ENCODE data around the gene SNCAIP.

SNCAIP gene

GRCh38 chr5:122430319-122430586 lies 118.2 kb downstream of the SNCAIP start:
- DNase-seq = no peak

DNA sequence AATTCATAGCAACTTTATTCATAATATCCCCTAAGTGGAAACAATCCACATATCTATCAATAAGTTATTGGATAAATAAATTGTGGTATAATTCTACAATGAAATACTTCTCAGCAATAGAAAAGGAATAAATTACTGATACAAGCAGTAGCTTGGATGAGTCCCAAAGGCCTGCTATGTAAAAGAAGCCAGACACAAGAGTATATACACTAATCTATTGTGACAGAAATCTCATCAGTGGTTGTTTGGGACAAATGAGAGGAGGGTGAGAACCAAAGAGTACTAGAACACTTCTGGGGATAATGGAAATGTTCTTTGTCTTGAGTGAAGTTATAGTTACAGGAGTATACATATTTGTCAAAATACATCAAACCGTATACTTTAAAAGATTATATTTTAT lies 119.3 kb downstream of the SNCAIP start:
- DNase-seq = no peak

DNA sequence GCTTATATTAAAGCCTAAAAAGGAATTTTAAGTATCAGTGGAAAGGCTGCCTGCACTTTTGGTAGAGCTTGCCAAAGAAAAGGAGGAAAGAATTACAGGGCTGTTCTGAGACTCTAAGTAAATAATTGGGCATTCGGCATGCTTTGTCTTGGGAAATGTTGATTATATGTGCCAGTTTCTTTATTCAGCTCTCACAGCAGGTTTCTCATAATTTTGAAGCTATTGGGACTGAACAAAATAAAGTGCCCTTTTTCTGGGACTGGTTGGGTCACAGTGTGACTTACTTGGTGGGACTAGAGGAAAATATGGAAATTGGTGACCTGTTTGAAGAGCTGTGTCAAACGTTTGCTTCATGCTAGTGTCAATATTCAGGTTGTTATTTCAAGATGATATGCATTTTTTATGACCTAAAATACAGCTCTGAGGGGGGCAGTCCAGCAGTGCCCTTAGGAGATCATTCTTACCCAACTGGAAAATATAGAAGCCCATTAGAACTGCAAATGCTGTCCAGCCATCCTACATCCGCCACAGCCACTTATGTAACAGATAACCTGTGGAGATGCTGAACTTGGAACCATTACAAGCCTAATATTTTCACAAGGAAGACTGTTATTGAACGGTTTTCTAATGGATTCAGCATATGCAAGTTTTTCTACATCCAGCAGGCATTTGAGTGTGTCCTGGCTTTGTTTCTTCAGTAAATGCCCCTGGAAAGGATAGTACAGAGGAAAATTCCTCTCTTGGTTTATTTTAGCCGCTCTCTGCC lies 122.4 kb downstream of the SNCAIP start:
- no peak for DNase-seq

DNA sequence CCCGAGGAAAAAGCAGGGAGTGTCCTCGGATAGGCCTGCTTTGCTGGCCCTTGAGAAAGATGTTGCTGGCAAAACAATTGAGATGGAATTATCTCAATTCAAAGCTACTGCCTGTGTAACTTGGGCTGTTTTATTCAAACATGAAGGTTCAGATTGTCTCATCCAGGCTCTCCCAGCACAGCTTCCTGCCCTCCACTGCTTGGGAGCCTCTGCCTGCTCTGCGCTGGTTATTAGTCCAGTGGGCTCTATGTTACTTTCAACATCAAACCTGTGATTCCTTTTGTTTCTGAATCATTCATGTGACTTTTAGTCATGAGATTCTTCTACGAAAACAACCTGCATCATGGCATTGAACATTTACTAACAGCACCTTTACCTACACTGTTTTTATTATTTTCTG lies 123.2 kb downstream of the SNCAIP start:
- no peak for DNase-seq

GRCh38 chr5:122435761-122436160 lies 123.7 kb downstream of the SNCAIP start:
- DNase-seq = no peak

DNA sequence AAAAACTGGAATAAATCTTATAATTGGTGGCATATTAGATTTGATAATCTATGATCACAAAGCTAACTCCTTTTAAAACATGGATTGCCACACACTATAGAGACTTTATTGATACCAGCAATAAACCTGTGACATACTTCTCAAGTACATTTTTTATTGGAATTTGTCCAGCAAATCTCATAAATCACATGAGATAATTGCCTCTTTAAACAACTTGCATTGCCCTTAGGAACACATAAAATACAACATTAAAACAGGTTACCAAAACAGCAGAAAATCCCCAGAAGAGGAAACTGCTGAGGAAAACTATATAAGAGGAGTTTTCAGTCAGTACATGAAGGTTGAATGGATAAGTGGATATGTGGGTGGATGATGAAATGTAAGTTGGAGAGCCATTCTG lies 124.6 kb downstream of the SNCAIP start:
- no peak for DNase-seq

- no peak for DNase-seq
Observed at GRCh38 chr5:122439645-122440044, 127.6 kb downstream of the SNCAIP start.

DNA sequence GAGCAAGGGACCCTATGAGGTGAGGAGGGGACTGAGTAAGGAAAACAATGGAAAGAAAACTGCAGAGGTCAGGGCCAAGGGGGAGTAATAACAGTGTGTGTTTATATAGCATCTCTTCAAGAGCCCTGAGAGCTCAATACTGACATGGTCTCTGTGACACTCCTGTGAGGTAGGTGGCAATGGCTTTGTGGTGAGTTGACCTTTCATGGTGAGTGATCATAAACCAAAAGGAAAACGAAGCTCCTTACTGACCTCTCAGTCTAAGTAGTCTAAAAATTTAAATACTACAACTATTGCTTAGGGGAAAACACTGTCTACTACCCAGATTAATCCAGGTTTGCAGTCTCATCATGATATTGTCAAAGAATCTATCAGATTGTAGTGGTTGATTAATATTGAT lies 130.9 kb downstream of the SNCAIP start:
- DNase-seq = no peak

- no peak for DNase-seq
Observed at GRCh38 chr5:122444411-122444810, 132.4 kb downstream of the SNCAIP start.

- no peak for DNase-seq
Observed at GRCh38 chr5:122445070-122445469, 133.0 kb downstream of the SNCAIP start.

DNA sequence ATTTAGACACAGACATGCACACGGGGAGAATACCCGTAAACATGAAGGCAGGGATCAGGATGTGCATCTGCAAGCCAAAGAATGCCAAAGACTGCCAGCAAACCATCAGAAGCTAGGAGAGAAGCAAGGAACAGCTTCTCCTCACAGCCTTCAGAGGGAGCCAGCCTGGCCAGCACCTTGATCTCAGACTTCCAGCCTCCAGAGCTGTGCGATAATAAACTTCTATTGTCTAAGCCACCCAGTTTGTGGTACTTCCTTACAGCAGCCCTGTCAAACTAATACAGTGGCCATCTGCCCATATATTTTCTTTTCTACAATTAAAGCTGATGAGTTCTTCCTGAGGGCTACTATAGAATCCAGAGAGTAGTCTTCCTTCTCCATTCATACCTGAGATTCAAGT lies 135.0 kb downstream of the SNCAIP start:
- no peak for DNase-seq

DNA sequence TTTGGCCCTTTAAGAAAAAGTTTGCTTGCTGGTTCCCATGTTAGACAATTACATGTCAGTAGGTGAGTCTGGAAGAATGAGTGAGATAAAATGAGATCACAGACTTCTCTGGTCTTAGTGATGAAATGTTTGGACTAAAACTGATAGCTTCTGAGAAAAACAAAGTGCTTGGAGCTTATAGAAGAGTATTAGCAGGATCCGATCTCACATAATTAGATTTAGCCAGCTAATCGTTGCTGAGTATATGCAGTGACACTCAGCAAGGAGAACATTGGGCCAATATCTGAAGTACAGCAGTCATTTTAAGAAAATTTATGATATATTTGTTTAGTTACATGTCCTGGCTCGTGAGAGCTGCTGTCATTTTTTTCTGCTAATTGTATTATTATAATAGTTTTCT lies 135.8 kb downstream of the SNCAIP start:
- DNase-seq = no peak

GRCh38 chr5:122454541-122454940 lies 142.5 kb downstream of the SNCAIP start:
- DNase-seq = no peak

- DNase-seq = no peak
Observed at GRCh38 chr5:122455939-122456338, 143.9 kb downstream of the SNCAIP start.

DNA sequence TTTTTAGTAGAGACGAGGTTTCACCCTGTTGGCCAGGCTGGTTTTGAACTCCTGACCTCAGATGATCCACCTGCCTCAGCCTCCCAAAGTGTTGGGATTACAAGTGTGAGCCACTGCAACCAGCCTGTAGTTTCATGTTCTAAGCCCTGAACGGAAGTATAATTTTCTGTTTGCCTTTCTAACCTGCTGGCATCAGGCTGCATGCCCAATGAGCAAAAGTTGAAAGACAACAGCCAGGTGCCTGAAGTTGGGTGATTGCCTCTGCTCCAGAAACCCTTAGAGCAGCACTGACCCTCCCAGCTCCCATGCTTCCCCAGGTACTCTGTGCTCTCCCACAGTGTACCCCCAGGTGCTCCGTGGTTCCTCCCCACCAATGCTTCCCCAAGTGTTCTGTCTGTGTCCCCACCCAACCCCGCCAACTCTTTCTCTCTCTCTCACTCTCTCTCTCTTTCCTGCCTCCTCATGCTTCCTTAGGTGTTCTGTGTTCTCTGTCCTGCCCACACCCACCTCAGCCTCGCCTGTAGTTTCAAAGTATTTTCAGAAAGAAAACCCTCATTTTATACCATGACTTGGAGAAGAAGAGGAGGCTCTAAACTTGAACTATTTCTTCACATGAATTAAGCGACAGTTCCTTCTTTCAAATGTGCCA lies 145.3 kb downstream of the SNCAIP start:
- DNase-seq = no peak

GRCh38 chr5:122458278-122458872 lies 146.3 kb downstream of the SNCAIP start:
- DNase-seq = no peak

GRCh38 chr5:122462486-122462885 lies 150.4 kb downstream of the SNCAIP start:
- DNase-seq = no peak

DNA sequence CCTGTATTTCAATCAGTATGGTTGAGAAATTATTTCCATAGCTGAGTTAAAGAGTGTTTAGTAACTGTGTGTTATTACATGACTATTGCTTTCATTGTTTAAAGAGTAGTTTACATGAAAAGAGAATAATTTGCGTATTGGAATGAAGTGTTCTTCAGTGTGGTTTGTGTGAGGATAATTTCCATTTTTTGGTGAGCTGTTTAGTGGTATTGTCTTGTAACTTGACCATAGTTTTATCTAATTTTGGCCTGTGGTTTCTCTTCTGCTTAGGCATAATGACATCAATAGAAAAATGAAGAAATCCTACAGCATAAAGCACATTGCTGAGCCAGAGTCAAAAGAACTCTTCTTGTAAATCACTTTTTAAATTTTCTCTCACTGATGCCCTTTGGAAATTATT lies 151.2 kb downstream of the SNCAIP start:
- DNase-seq = no peak

DNA sequence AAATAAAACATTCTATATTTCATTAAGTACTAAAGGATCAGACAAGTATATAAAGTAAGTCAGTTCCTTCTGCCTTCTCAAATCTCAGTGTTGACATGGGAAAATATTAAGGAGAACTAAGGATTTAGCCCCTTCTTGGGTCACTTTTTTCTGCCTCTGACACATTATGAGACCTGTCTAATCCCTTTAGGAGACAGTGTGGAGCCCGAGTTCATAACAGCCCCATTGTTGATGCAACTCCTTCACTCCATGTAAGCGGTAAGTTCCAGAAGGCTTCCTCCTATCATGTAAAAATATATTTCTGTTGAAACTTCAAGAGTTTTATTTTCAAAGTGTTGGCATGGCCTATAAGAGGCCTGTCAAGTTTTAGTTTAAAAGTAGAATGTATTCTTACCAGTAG lies 152.2 kb downstream of the SNCAIP start:
- no peak for DNase-seq

- DNase-seq = no peak
Observed at GRCh38 chr5:122465031-122465577, 153.1 kb downstream of the SNCAIP start.

DNA sequence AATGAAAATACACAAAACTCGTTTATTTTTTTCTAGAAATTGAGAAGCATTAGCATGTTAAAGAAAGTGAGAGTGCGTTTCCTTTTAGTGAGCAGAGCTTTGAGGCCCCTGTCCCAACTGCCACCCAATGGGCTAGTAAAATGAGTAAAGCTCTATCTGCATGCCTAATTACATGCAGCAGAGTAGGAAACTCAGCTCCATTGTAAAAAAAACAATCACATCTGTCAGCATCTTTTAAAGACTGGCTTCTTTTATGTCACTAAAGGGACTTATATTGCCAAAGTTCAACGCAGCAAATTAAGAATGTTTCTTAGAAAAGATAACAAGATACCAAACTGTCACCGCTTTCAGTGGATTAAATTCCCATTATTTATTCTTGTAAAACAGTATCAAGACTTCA lies 154.0 kb downstream of the SNCAIP start:
- DNase-seq = no peak

DNA sequence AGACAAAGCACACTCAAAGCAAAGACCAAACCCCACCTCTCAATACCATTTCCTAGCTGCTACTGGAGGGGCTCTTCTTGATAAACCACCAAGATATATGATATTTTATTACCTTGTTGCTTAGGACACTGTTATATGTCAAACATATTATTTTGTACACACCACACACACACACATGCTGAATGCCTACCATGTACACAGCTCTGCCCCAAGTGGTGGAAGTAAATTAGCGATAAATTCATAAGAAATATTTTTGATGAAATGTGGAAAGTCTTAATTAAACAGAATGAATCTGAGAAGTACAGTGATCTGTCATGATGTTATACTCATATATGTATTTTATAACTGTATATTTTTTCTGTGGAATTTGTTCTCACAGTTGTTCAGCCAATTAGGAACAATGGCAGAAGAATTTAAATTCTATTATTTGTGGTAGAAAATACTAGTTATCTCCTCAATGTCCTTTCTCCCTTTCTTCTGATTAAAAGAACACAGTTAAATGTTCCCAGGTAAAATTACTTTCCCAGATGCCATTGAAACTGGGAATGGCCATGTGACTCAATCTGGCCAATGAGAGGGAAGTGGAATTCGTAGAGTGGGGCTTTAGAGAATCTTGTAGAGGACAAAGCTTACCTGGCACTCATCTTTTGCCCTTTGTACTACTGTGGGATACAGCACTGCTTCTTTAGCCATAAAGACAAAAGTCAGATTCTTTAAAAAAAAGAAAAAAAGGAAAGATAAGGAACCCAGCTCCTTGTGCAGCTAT lies 156.5 kb downstream of the SNCAIP start:
- DNase-seq = no peak

- DNase-seq = no peak
Observed at GRCh38 chr5:122469384-122469919, 157.4 kb downstream of the SNCAIP start.

All from activated CD4-positive, alpha-beta T cell treated with anti-CD3 and anti-CD28 coated beads, Interleukin-2, amount 50 U/mL, for 1 hour (primary cell).